ENCODE data around the gene PCSK6.

DNA sequence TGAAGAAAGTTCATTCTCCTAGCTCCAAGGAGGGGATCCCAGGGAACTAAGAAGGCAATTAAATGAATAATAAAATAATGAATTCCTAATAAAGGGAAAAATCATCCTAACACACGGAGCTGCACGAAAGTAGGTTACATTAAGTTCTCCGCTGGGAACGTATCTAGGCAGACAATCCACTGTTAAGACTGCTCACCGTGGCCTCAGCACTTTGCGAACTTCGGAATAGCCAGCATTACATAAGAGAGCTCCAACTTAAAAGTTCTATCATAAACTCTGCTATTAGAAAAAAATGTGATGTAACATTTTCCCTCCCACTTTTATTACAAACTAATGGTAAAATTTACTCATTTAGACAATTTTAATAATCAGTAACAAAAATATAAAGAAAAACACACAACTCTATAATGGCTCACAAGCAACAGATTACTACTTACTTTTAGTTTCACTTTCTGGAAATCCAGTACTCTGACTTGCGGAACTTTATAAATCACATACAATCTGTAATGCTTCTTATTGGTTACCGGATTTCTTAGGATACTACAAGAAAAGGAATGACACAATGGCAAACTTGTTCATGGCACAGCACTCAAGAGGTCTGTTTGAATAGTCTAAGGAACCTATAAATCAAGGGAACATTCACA lies 202.9 kb downstream of the PCSK6 start:
- TF ChIP-seq, protein P1, sequence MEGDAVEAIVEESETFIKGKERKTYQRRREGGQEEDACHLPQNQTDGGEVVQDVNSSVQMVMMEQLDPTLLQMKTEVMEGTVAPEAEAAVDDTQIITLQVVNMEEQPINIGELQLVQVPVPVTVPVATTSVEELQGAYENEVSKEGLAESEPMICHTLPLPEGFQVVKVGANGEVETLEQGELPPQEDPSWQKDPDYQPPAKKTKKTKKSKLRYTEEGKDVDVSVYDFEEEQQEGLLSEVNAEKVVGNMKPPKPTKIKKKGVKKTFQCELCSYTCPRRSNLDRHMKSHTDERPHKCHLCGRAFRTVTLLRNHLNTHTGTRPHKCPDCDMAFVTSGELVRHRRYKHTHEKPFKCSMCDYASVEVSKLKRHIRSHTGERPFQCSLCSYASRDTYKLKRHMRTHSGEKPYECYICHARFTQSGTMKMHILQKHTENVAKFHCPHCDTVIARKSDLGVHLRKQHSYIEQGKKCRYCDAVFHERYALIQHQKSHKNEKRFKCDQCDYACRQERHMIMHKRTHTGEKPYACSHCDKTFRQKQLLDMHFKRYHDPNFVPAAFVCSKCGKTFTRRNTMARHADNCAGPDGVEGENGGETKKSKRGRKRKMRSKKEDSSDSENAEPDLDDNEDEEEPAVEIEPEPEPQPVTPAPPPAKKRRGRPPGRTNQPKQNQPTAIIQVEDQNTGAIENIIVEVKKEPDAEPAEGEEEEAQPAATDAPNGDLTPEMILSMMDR (conservative IDR thresholded peaks at IDR 0.05; ENCODE audit: low read length): no peak
- TF ChIP-seq EZH2phosphoT487 (IDR thresholded peaks at IDR 0.05; ENCODE audit: borderline replicate concordance, low read depth, low read length): no peak
